Measurements from ENCODE around the gene KIRREL1.

The KIRREL1 gene

GRCh38 chr1:158045639-158046038, 52.2 kb downstream of the KIRREL1 start:
- no peak for FAIRE-seq
- TF ChIP-seq CTCF (IDR thresholded peaks at IDR 0.05; ENCODE audit: insufficient read depth, missing control alignments): no peak
- DNase-seq (ENCODE audit: insufficient read length, low spot score): no peak

- no peak for TF ChIP-seq CTCF (IDR thresholded peaks at IDR 0.05; ENCODE audit: insufficient read depth, missing control alignments)
- no peak for DNase-seq (ENCODE audit: insufficient read length, low spot score)
- FAIRE-seq: no peak
These were observed 53.5 kb downstream of the KIRREL1 start for GRCh38 chr1:158046715-158047510.

DNA sequence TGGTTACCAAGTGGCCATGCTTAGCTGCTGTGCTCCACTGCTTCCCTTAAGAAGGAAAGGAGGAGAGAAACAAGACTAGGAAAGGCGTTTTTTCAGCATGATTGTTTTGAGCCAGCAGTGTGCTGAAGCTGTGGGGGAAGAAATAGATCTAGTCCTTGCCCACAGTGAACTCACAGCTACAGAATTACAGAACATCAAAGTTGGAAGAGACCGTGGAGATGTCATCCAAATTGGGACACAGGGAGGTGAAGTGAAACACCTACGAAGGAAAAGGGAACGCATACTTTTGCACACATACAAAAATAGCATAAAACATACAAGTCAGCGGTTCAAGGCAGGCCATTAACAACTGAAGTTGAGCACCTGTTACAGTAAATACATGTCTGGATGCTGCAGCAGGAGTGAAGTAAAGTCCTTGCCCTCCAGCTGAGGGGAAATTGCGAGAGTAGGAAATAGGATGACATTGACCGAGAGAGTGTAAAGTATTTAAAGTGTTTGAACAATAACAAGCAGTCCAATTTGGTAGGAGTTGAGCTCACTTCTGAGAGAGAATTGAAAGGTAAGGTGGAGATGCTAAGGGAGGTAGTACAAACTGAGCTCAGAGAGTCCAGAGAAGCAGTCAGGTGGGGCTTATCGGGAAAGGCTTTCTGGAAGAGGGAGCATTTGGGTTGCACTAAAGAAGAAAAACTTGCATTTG, 55.1 kb downstream of the KIRREL1 start:
- no peak for TF ChIP-seq CTCF (IDR thresholded peaks at IDR 0.05; ENCODE audit: insufficient read depth, missing control alignments)
- DNase-seq (ENCODE audit: insufficient read length, low spot score) (no peak), FAIRE-seq (no peak)

GRCh38 chr1:158049853-158050252, 56.4 kb downstream of the KIRREL1 start:
- FAIRE-seq (no peak), DNase-seq (ENCODE audit: insufficient read length, low spot score) (no peak)
- no peak for TF ChIP-seq CTCF (IDR thresholded peaks at IDR 0.05; ENCODE audit: insufficient read depth, missing control alignments)

GRCh38 chr1:158053276-158053675, 59.8 kb downstream of the KIRREL1 start:
- FAIRE-seq (peak; percentile 98), DNase-seq (ENCODE audit: insufficient read length, low spot score) (peak; percentile 84)
- TF ChIP-seq CTCF (IDR thresholded peaks at IDR 0.05; ENCODE audit: insufficient read depth, missing control alignments): no peak

DNA sequence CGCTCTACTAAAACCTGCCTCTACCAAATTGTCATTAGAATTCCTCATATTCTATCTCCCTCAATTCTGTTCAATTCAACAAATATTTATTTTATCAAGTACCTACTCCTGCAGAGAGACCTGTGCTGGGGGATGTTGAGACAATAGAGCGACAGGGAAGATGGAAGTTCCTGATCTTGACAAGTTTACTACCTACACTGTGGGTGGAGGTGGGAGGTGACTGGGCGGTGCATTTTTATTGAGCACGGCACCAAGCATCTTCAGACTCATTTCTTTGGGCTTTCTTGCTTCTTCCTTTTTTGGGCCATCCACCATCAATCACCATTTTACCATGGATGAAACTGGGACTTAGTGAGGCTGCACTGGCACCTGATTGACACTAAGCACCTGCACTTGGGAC, 61.3 kb downstream of the KIRREL1 start:
- DNase-seq (ENCODE audit: insufficient read length, low spot score): no peak
- TF ChIP-seq CTCF (IDR thresholded peaks at IDR 0.05; ENCODE audit: insufficient read depth, missing control alignments): no peak
- no peak for FAIRE-seq

- no peak for FAIRE-seq
- DNase-seq (ENCODE audit: insufficient read length, low spot score): no peak
- TF ChIP-seq CTCF (IDR thresholded peaks at IDR 0.05; ENCODE audit: insufficient read depth, missing control alignments): no peak
These were observed 62.4 kb downstream of the KIRREL1 start for GRCh38 chr1:158055854-158056253.
